GM12874 (cell line): ENCODE data around the gene FAM83D.

ENCODE experiments used
- CTCF ChIP-seq: IDR thresholded peaks from 2 replicates; pipeline ENCODE4 v1.5.1; 2011; ENCODE audit warnings: low read depth, mild to moderate bottlenecking, control low read depth, low read length, moderate library complexity; ENCODE audit not compliant: insufficient read depth

Gene FAM83D

GRCh38 chr20:38999217-38999616 is 73.0 kb downstream of the FAM83D start:
- TF ChIP-seq CTCF = no peak

- TF ChIP-seq CTCF = no peak
Measured at GRCh38 chr20:38999965-39000910, 74.0 kb downstream of the FAM83D start.
